Endothelial cell (in vitro differentiated cells): ENCODE measurements around the gene SEMA3G. TPM values are rescaled to one million over a fixed set of nuclear protein-coding genes. Genes with fewer than 3 reads are reported as not detected.
A peak's percentile ranks its signal among the peaks of the same experiment; 100 is the strongest.

Experiments used
- DNase-seq: peaks from one replicate; pipeline ENCODE4 v3.0.0; 2021; ENCODE audit warnings: low spot score
- H3K27ac Mint-ChIP-seq: one replicate; pipeline ENCODE4 v1.8.0; 2021; ENCODE audit warnings: mixed read lengths, inconsistent platforms; ENCODE audit not compliant: unreplicated experiment
- H3K27me3 Mint-ChIP-seq: one replicate; pipeline ENCODE4 v1.8.0; 2021; ENCODE audit warnings: mild to moderate bottlenecking, moderate library complexity, mixed read lengths, inconsistent platforms; ENCODE audit not compliant: unreplicated experiment
- H3K36me3 Mint-ChIP-seq: one replicate; pipeline ENCODE4 v1.8.0; 2021; ENCODE audit warnings: mild to moderate bottlenecking, low read depth, mixed read lengths, inconsistent platforms; ENCODE audit not compliant: unreplicated experiment
- H3K4me1 Mint-ChIP-seq: one replicate; pipeline ENCODE4 v1.8.0; 2021; ENCODE audit warnings: mild to moderate bottlenecking, mixed read lengths, inconsistent platforms; ENCODE audit not compliant: unreplicated experiment
- H3K4me3 Mint-ChIP-seq: one replicate; pipeline ENCODE4 v1.8.0; 2021; ENCODE audit warnings: mild to moderate bottlenecking, mixed read lengths, inconsistent platforms; ENCODE audit not compliant: unreplicated experiment
- H3K9me3 Mint-ChIP-seq: one replicate; pipeline ENCODE4 v1.8.0; 2021; ENCODE audit warnings: mixed read lengths, inconsistent platforms; ENCODE audit not compliant: unreplicated experiment
- total RNA-seq: library from RNA; stranded (reverse); fragmentation: NEBNext Ultra II Directional; extraction: Animal tissue kit (Norgen Biotek cat#: 25700); gene quantifications from one replicate; pipeline ENCODE4 v1.2.1, GENCODE V29; 2021; ENCODE audit not compliant: unreplicated experiment
- TF ChIP-seq, protein P1 (sequence below): fragments of 200-600 bp; sonication (generic); IDR thresholded peaks from one replicate; pipeline ENCODE4 v1.5.0; 2021; ENCODE audit warnings: antibody characterized with exemption; ENCODE audit not compliant: unreplicated experiment

SEMA3G gene
- total RNA-seq, 1 donor from 2014 or later: 175 TPM

- peaks cover 56% of the 10 kb centered on the region for H3K4me1 Mint-ChIP-seq
- no peaks in the 10 kb centered on the region for H3K9me3 Mint-ChIP-seq
- TF ChIP-seq, protein P1, sequence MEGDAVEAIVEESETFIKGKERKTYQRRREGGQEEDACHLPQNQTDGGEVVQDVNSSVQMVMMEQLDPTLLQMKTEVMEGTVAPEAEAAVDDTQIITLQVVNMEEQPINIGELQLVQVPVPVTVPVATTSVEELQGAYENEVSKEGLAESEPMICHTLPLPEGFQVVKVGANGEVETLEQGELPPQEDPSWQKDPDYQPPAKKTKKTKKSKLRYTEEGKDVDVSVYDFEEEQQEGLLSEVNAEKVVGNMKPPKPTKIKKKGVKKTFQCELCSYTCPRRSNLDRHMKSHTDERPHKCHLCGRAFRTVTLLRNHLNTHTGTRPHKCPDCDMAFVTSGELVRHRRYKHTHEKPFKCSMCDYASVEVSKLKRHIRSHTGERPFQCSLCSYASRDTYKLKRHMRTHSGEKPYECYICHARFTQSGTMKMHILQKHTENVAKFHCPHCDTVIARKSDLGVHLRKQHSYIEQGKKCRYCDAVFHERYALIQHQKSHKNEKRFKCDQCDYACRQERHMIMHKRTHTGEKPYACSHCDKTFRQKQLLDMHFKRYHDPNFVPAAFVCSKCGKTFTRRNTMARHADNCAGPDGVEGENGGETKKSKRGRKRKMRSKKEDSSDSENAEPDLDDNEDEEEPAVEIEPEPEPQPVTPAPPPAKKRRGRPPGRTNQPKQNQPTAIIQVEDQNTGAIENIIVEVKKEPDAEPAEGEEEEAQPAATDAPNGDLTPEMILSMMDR: no peak
- peak; percentile 60 for DNase-seq
- H3K27ac Mint-ChIP-seq: peak overlapping the region; percentile 96
- H3K27me3 Mint-ChIP-seq: peaks cover 16% of the 10 kb centered on the region
- peaks cover 31% of the 10 kb centered on the region for H3K36me3 Mint-ChIP-seq
- peak overlapping the region; percentile 80 for H3K4me3 Mint-ChIP-seq
These were observed 46.1 kb upstream of the SEMA3G start for GRCh38 chr3:52490939-52491526.

DNA sequence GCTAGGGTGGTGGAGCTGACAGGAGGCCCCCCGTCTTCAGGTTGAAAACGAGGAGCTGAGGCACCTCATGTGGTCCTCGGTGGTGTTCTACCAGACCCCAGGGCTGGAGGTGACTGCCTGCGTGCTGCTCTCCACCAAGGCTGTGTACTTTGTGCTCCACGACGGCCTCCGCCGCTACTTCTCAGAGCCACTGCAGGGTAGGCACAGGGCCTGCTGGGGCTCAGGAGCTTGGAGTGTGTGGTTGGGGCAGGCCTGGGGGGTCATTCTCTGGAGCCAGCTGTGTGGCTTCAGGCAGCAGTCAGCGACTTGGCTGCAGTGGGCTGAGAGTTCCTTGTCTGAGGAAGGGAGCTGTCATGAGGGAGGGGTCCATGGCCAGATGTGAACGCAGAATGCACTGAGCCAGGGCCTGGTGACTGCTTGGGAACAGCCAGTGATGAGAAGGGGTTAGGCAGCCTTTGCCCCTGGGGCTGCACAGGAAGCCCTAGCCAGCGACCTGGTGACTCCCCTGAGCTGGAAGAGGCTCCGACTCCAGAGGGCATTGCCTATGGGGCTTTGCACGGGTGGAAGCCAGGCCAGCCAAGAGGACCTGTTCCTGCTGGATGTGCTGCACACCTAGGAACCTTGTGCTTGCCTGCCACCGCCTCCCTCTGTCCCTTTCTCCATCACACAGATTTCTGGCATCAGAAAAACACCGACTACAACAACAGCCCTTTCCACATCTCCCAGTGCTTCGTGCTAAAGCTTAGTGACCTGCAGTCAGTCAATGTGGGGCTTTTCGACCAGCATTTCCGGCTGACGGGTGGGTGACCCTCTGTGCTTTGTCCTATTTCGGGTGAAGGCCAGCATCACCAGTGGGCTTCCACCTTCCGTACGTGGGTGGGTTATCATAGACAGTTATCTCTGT lies 45.4 kb upstream of the SEMA3G start:
- no peak for DNase-seq
- TF ChIP-seq, protein P1: no peak
- H3K9me3 Mint-ChIP-seq: no peaks in the 10 kb centered on the region
- peaks cover 51% of the 10 kb centered on the region for H3K4me1 Mint-ChIP-seq
- peak overlapping the region; percentile 96 for H3K27ac Mint-ChIP-seq
- peaks cover 16% of the 10 kb centered on the region for H3K27me3 Mint-ChIP-seq
- peaks cover 38% of the 10 kb centered on the region for H3K36me3 Mint-ChIP-seq
- H3K4me3 Mint-ChIP-seq: peak overlapping the region; percentile 80

- H3K4me1 Mint-ChIP-seq: peaks cover 47% of the 10 kb centered on the region
- H3K27me3 Mint-ChIP-seq: peaks cover 16% of the 10 kb centered on the region
- no peak overlapping the region for H3K4me3 Mint-ChIP-seq
- no peak for DNase-seq
- peak overlapping the region; percentile 18 for H3K27ac Mint-ChIP-seq
- H3K9me3 Mint-ChIP-seq: no peaks in the 10 kb centered on the region
- H3K36me3 Mint-ChIP-seq: peaks cover 41% of the 10 kb centered on the region
- TF ChIP-seq, protein P1: no peak
These were observed 44.5 kb upstream of the SEMA3G start for GRCh38 chr3:52489453-52489852.

GRCh38 chr3:52488746-52489145 lies 43.8 kb upstream of the SEMA3G start:
- H3K27me3 Mint-ChIP-seq: peaks cover 19% of the 10 kb centered on the region
- H3K9me3 Mint-ChIP-seq: no peaks in the 10 kb centered on the region
- peaks cover 46% of the 10 kb centered on the region for H3K4me1 Mint-ChIP-seq
- DNase-seq: no peak
- H3K36me3 Mint-ChIP-seq: peaks cover 46% of the 10 kb centered on the region
- TF ChIP-seq, protein P1: no peak
- no peak overlapping the region for H3K4me3 Mint-ChIP-seq
- peak overlapping the region; percentile 52 for H3K27ac Mint-ChIP-seq
